GM21825 (cell line): ENCODE data around the gene FGF11.

ENCODE experiments used
- ATAC-seq: cut with Tn5 transposase; IDR thresholded peaks from one replicate; pipeline ENCODE4 v1.9.1; 2021; ENCODE audit warnings: mild to moderate bottlenecking, moderate library complexity; ENCODE audit not compliant: unreplicated experiment

Gene FGF11

DNA sequence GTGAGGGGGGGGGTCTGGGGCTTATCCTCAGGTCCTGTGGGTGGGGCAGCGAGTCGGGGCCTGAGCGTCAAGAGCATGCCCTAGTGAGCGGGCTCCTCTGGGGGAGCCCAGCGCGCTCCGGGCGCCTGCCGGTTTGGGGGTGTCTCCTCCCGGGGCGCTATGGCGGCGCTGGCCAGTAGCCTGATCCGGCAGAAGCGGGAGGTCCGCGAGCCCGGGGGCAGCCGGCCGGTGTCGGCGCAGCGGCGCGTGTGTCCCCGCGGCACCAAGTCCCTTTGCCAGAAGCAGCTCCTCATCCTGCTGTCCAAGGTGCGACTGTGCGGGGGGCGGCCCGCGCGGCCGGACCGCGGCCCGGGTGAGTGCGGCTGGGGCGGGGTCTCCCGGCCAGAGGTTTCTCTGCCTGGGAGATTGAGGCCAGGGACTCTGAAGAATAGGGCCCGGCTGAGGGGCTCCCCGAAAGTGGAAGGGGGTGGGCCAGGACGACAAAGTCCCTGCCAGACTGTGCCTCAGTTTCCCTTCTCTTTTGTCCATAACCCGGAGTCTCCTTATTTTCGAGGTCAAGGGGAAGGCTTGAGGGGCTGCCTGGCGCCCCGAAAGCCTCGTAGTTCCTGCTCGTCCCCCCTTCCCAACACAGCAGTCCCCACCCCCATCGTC lies at the start of gene FGF11:
FGF11 (plus strand) TSS at position 51 of the 651 bp plus-strand sequence; CDS start at position 160, 109 bp downstream.
- ATAC-seq: no peak

DNA sequence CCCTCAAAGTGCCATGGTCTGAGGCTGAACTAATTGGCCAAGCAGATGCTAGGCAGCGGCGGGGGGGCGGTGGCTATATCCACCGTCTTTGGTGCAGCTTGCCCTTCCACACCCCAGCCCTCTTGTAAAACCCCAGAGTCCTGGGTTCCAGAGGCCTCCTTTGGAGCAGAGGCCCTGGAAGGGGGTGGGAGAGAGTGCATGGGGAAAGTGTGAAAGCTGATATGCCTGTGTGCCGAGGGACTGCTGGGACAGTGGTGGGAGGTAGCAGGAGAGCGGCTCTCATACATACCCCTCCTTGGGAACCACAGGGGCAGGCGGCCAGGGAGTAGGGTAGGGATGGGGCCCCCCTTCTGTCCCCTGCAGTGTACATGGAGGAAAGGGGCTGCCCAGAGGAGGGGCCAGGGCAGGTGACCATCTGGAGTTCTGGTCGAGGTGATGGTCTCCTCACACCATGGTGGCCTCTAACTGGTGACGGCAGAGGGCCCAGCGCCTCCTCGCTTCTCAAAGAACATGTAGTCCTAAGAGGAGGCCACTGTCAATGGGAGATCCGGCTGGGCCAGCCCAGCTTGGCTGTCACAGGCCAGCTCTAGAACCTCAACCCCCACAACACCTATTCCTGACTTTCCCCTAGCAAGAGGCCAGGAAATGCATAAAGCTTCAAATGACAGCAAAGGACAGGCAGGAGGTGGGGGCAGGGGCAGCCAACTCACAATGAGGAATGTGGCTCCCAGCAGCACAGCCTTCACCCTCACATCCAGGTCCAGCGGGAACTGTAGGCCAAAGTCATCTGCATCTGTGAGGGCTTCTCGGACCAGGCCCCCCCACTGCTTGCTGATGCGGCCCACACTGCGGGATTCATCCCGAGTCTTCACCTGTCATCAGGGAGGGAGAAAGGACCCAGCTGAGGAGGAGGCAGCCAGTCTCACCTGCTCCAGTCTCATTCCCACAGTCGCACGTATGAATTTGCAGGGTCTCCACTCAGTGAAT lies 49.1 kb upstream of the FGF11 start:
- ATAC-seq: no peak

- no peak for ATAC-seq
Observed at GRCh38 chr17:7391307-7391706, 48.0 kb upstream of the FGF11 start.

DNA sequence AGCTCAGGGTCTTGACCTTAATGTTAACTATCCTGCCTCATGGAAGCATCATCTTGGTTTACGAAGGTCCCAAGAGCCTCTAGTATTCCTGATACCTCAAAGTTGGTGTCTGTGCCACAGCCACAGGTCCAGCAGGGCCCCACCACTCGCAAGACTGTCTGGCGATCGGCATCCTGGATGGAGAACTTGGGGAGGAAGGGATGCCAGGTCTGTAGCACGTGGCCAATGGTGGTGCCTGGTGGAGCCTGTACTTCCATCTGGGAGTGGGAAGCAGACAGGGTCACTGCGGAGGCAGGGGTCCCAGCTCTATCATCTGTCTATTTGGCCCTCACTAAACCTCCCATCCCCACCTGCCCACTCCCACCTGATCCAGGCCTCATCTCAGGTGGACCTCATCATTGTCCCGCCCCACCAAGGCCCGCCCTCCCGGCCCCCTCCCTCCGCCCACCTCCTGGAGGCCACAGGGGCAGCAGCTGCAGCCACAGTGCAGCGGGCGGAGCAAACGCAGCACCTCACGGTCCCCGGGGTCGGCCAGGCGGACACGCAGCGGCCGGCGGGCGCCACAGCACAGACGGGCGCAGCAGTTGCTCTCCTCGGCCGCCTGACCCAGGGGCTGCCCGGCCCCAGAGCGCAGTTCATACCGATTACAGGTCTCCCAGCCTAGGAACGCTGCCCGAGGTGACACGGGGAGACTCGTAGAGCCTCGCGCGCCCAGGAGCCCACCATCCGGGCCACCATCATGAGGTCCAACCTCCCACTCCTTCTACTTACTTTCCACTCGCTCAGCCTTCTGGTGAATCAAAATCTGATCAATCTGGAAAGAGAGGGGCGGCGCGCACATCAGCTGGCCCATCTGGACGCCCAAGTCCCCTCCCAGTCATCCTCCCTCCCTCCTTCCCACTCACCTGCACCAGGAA lies 46.4 kb upstream of the FGF11 start:
- no peak for ATAC-seq

- ATAC-seq: peak; percentile 45
Observed at GRCh38 chr17:7393613-7394451, 45.5 kb upstream of the FGF11 start.

GRCh38 chr17:7394452-7395191 lies 44.7 kb upstream of the FGF11 start, which contains the start of gene PLSCR3:
PLSCR3 (minus strand) TSS chr17:7394525; CDS start chr17:7394110, 415 bp downstream.
- ATAC-seq: peak; percentile 67

DNA sequence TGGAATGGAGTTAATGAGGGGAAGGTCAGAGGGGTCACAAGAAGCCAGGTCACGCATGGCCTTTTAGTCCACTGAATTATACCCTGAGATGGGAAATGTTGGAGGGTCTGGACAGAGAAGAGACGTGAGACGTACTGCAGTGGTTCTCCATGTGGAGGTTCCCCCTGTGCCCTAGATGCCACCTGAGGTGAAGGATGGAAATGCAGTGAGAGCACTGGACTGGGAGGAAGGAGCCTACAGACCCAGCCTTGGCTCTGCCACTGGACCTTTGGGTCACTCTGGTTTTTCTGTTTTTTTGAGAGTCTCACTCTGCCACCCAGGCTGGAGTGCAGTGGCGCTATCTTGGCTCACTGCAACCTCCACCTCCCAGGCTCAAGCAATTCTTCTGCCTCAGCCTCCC lies 43.2 kb upstream of the FGF11 start:
- ATAC-seq: no peak

- no peak for ATAC-seq
Observed at GRCh38 chr17:7398612-7399011, 40.7 kb upstream of the FGF11 start.

GRCh38 chr17:7403043-7403726 lies 36.1 kb upstream of the FGF11 start:
- ATAC-seq: no peak

GRCh38 chr17:7403727-7403976 lies 35.7 kb upstream of the FGF11 start:
- ATAC-seq: no peak

- ATAC-seq: peak; percentile 83
Observed at GRCh38 chr17:7403977-7404736, 35.2 kb upstream of the FGF11 start, which contains the start of gene TMEM256. TMEM256 (minus strand) TSS chr17:7404097; CDS start chr17:7404084, 13 bp downstream.

GRCh38 chr17:7404737-7405349 lies 34.5 kb upstream of the FGF11 start:
- peak; percentile 7 for ATAC-seq

GRCh38 chr17:7405350-7406234 lies 33.7 kb upstream of the FGF11 start:
- no peak for ATAC-seq

DNA sequence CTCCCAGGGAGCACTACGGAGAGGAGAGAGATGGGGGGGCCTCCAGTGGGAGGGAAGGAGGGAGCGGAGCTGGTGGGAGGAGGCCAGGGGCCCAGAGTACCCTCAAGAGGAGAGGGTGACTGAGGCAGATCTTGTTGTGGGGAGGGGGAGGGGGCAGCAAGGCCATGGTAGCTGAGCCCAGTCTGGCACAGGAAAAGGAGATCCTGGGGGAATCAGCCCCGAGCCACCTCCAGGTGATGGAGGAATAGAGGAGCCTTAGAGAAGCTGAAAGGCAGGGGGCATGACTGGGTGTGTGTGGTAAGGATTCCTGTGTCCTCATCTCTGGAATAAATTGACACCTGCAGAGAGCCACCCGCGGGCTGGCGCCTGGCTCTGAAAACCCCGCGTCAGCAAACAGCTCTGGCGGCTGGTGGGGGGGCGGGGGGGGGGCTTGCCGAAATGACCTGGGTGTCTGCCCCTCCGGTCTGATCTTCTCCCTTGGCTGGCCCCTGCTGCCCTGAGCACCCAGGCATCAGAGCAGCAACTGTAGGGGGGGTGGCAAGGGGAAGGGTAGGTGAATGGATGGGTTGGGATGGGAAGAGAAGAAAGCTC lies 33.0 kb upstream of the FGF11 start:
- ATAC-seq: no peak

- ATAC-seq: no peak
Observed at GRCh38 chr17:7407082-7407481, 32.2 kb upstream of the FGF11 start.
